Activated CD4-positive, alpha-beta T cell treated with anti-CD3 and anti-CD28 coated beads for 48 hours (primary cell): Measurements from ENCODE around the gene MPZL1.
"Not testable (repeated sequence)": the region's sequence is repeated elsewhere in the genome, so short reads cannot be mapped to it uniquely, and the experiment has no call there.

Source experiments
- DNase-seq: peaks from one replicate; pipeline ENCODE4 v3.0.0-alpha.2; 2020

MPZL1 gene

GRCh38 chr1:167784876-167785550 lies 63.2 kb downstream of the MPZL1 start:
- no peak for DNase-seq

DNA sequence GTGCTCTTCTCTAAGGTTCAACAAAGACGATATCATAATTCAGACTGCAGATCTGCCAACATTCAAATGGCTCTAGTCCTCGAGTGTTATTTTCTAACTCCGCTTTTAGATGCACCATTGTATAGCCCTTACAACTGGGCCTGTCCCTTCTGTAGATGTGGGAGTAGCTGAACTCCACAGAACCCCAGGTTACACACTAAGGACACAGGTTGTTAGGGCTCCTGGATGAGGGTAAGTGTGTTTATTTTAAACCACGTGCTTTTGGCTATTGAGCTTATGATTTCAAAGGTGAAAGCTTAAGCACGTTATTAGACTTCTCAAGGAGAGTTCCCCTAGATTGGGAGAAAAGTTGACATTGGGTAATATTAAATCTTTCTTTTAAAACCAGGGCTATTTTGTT lies 64.7 kb downstream of the MPZL1 start:
- no peak for DNase-seq

GRCh38 chr1:167789501-167789900 lies 67.7 kb downstream of the MPZL1 start:
- no peak for DNase-seq

DNA sequence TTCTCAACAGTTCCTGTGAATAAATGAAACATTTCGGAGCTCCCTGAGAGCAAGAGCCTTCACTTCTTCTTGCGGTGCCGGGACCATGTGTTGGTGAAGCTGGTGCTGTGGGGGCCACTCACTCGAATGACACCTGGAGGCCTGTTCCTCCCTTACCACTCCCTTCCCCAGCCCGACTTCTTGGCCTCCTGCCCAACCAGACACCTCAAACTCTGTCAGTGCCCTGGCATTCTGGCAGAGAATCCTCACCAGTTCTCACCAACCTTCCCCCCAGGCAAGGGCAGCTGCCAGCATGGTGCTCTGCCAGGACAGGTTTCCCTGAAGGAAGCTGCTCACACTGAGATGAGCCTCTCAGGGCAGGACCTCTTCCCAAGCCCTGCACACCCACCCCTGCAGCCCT lies 68.3 kb downstream of the MPZL1 start:
- DNase-seq: no peak

DNA sequence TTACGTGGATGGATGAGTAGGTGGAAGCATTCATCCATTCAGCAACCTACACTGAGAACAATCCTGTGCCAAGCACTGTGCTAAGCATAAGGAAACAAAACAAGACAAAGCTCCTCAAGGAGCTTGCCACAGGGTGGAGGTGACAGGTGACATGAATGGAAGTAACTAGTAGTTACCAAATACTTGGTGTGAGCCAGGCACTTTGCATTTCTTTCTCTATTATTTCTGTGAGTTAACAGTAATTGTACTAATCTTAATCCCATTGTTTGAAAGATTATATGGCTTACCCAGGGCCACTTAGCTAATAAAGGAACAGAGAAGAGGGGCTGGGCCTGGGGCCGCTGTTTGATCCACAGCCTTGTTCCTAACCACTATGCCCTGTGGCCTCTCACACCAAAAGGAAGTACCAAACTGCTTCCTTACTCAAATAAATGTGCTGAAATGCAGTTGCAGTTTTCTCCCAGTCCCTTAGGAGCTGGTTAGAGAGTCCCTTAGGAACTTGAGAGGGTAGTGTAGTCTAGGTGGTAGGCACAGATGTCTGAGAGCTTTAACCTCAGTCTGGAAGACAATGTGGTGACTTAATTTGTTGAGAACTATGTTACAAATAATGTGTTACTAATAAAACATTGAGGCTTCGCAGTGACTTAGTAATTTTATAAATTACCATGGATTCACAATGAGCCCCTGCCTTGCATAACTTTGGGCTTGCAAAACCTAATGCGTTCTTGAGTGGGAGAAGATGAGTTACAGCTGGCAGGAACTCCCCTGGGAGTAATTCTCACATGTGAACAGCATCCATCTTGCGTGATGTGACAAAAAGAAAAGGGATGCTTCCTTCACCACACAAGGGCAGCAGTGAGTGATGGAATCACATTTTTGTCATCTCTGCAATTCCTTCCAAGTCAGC lies 69.8 kb downstream of the MPZL1 start:
- no peak for DNase-seq

DNA sequence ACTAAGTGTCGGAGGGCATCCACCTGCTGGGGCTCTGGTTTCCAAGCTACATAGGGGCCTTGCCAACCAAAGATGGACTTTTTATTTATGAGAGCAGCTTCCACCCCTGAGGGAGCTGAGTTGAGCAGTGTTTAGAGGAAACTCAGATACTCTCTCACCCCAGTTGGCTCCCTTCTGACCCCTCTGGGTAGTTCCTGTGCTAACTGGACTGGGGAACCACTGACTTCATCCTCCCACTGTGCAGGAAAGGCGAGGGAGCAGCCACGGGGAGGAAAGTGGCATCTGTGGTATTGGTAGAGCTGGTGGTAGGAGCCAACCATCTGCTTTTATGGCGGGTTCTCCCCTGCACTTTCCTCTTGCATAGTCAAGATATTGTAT lies 70.4 kb downstream of the MPZL1 start:
- DNase-seq: no peak

DNA sequence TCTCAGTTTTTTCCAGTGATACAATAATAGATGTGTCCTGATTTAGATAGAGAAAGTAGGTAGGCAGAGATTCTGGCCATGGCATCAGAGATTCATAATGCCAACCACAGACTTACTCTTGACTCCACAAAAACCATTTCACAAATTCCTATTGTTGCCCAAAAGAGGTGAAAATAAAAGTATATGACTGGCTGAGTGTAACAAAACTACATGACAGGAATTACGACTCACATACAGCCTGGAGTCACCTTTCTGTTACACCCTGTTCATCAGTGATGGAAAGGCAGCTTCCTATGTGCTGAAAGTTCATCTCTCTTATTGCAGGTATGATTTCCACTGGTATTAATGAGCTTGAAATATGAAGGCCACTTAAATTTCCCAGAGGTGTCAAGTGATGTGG lies 72.3 kb downstream of the MPZL1 start:
- no peak for DNase-seq

GRCh38 chr1:167795810-167796740 lies 74.3 kb downstream of the MPZL1 start:
- no peak for DNase-seq

DNA sequence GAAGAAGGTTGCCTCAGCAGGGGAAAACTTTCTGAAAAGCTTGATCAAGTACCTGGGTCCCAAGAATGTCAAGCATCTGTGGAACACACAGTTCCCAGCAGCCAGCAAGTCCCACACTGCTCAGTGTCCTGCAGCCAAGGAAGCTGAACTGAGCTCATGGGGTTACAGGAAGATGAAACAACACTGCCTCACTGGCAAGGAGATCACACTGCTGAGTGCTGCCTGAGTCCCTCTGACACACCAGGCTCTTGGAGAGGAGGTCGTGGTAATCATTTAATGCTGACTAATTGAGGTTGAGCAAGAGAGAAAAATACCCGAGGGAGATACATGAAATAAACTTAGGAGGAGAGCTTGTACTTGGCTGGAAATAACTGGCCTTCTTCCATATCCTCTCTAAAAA lies 75.2 kb downstream of the MPZL1 start:
- DNase-seq: peak; percentile 41

DNA sequence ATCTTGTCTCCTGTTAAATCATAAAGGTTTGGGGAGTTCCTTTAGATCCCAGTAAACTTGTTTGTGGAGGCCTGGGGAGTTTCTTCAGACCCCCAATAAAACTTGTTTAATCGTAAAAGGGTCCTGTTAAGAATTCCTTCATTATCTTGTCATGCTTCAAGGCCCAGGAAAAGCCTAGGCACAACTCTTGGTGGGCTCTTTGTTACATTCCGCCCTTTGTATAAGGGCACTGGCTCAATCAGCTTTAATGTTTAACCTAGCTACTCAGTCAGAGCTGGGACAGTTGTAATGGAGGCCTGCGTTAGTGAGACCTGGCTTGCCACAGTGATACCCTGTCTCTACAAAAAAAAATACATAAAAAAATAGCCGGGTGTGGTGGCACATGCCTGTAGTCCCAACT lies 77.2 kb downstream of the MPZL1 start:
- no peak for DNase-seq

GRCh38 chr1:167799747-167800146 lies 78.0 kb downstream of the MPZL1 start:
- no peak for DNase-seq

- DNase-seq: no peak
Measured at GRCh38 chr1:167800251-167800650, 78.5 kb downstream of the MPZL1 start.

DNA sequence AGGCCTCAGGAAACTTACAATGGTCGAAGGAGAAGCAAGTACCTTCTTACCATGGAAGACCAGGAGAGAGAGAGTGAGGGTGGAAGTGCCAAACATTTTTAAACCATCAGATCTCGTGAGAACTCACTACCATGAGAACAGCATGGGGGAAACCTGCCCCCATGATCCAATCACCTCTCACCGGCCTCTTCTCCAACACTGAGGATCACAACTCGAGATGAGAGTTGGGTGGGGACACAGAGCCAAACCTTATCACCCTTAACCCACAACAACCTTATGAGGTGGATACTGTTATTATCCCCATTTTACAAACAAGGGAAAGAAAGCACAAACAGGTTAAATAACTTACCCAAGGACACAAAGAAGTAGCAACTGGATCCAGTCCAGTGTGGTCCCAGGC lies 80.5 kb downstream of the MPZL1 start:
- no peak for DNase-seq

DNA sequence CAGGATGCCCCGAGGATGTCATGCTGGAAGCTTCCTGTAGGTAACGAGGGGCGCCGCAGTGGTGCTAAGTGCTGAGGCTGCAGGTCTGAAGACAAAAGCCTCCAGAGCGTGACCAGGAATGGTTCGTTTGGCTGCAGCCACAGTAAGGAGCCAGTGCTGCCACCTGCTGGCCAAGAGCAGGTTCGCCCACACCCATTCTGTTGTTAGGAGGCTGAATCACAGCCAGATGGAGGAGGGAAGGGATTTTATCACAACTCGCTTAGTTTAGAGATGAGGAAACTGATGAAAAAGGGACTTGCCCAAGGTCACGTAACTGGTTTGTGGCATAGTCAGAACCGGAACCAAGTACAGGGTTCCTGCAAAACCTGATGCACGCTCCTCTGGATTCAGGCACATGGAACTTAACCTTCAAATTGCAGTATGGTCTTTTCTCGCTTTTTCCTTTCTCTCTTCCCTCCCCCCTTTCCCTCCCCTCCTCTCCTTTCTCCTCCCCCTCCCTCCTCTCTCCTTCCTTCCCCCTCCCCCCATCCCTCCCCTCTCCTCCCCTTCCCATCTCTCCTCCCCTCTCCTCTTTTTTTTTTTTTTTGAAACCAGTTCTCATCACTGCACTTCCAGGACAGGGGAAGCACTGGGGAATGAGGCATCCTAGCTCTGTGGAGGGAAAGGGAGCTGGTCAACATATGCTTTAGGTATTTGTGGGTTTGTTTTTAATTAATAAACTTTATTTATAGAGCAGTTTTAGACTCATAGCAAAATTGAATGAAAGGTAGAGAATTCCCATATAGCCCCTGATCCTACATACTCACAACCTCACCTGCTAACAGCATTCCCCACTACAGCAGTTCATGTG lies 81.8 kb downstream of the MPZL1 start:
- peak; percentile 95 for DNase-seq

- DNase-seq: peak; percentile 34
Measured at GRCh38 chr1:167805041-167805556, 83.3 kb downstream of the MPZL1 start.

GRCh38 chr1:167806235-167806634 lies 84.5 kb downstream of the MPZL1 start:
- DNase-seq: not testable (repeated sequence)

GRCh38 chr1:167806676-167807075 lies 84.9 kb downstream of the MPZL1 start:
- not testable (repeated sequence) for DNase-seq

GRCh38 chr1:167808104-167808503 lies 86.3 kb downstream of the MPZL1 start:
- no peak for DNase-seq

- DNase-seq: no peak
Measured at GRCh38 chr1:167808690-167809089, 86.9 kb downstream of the MPZL1 start.

DNA sequence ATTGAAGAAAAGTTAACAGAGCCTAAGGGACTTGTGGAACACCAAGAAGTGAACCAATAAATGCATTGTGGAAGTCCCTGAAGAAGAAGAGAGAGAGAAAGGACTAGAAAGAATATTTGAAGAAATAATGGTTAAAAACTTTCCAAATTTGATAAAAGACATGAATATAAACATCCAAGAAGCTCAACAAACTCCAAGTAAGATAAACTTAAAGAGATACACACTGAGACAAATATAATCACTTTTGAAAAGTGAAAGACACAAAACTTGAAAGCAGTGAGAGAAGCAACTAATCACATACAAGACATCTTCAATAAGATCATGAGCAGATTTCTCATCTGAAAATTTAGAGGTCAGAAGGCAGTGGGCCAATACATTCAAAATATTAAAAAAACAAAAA lies 91.2 kb downstream of the MPZL1 start:
- no peak for DNase-seq

DNA sequence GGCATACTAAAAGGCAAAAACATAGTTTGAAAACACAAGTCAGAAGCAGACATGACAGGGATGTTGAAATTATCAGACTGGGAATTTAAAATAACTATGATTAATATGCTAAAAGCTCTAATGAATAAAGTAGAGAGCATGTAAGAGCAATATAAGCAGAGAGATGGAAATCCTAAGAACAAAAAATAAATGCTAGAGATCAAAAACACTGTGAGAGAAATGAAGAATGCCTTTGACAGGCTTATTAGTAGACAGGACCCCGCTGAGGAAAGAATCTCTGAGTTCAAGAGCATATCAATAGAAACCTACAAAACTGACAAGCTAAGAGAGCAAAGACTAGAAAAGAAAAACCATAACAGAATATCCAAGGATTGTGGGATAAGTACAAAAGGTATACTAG lies 93.9 kb downstream of the MPZL1 start:
- DNase-seq: no peak
